HEK293 (cell line): ENCODE results near the gene FXN.

Experiments
- CTCF ChIA-PET: fragments of 350-600 bp; formaldehyde crosslinking; extraction: SDS; loops from one replicate; lab custom pipeline; 2021; ENCODE audit warnings: antibody characterized with exemption; lab: Yijun Ruan, JAX
- POLR2A ChIA-PET: fragments of 300-600 bp; formaldehyde crosslinking; extraction: SDS; loops from one replicate; lab custom pipeline; 2020; ENCODE audit warnings: antibody characterized with exemption, inconsistent platforms; lab: Yijun Ruan, JAX
- H3K27ac ChIP-seq: fragments of 200-500 bp; sonication (Bioruptor generic); 2 replicates; pipeline ENCODE4 v1.5.1; 2014; ENCODE audit warnings: low read depth, low read length, control low read depth, inconsistent platforms; ENCODE audit errors: extremely low read depth
- H3K36me3 ChIP-seq, 2 experiments: fragments of 200-500 bp in 1 of 2; sonication (Bioruptor generic) in 1 of 2; 1 replicate in 1 of 2; 2 replicates in 1 of 2; pipeline ENCODE4 v1.5.1; 2014 to 2017; ENCODE audit warnings: inconsistent platforms in 2 of 2, low read length in 2 of 2; ENCODE audit not compliant: control insufficient read depth in 2 of 2, insufficient read depth in 1 of 2
- H3K4me1 ChIP-seq: fragments of 200-500 bp; sonication (Bioruptor generic); 2 replicates; pipeline ENCODE4 v1.5.1; 2014; ENCODE audit warnings: mild to moderate bottlenecking, low read length, inconsistent platforms; ENCODE audit not compliant: control insufficient read depth, insufficient read depth
- H3K4me3 ChIP-seq: 2 replicates; pipeline ENCODE4 v1.5.1; 2011; ENCODE audit warnings: low read depth, mild to moderate bottlenecking, control low read depth, low read length, moderate library complexity
- H3K9me3 ChIP-seq: fragments of 200-500 bp; sonication (Bioruptor generic); 2 replicates; pipeline ENCODE4 v1.5.1; 2014; ENCODE audit warnings: low read depth, low read length, inconsistent platforms; ENCODE audit not compliant: control insufficient read depth, insufficient read depth
- GLI2 ChIP-seq: fragments of 450-650 bp; formaldehyde crosslinking; IDR thresholded peaks from 2 replicates; pipeline ENCODE4; 2017; ENCODE audit warnings: missing biosample characterization, missing genetic modification characterization, low read depth, borderline replicate concordance
- KLF10 ChIP-seq: fragments of 450-650 bp; IDR thresholded peaks from 2 replicates; pipeline ENCODE4 v1.5.1; 2018; ENCODE audit warnings: missing biosample characterization, mild to moderate bottlenecking, missing genetic modification characterization
- KLF9 ChIP-seq: fragments of 450-650 bp; formaldehyde crosslinking; IDR thresholded peaks from 2 replicates; pipeline ENCODE4 v1.5.1; 2016; ENCODE audit warnings: missing biosample characterization, missing genetic modification characterization, low read depth
- WT1 ChIP-seq: fragments of 450-650 bp; formaldehyde crosslinking; IDR thresholded peaks from 2 replicates; pipeline ENCODE4 v1.5.1; 2016; ENCODE audit warnings: missing biosample characterization, missing genetic modification characterization
- ZBTB1 ChIP-seq: fragments of 450-650 bp; formaldehyde crosslinking; IDR thresholded peaks from 2 replicates; pipeline ENCODE4 v1.5.1; 2016; ENCODE audit warnings: missing biosample characterization, missing genetic modification characterization
- ZFHX2 ChIP-seq: fragments of 450-650 bp; formaldehyde crosslinking; conservative IDR thresholded peaks from 2 replicates; pipeline ENCODE4 v1.5.1; 2016; ENCODE audit warnings: missing biosample characterization, missing genetic modification characterization
- ZNF133 ChIP-seq: fragments of 450-650 bp; formaldehyde crosslinking; IDR thresholded peaks from 2 replicates; pipeline ENCODE4 v1.5.1; 2016; ENCODE audit warnings: missing biosample characterization, missing genetic modification characterization
- ZNF140 ChIP-seq: fragments of 450-650 bp; formaldehyde crosslinking; IDR thresholded peaks from 2 replicates; pipeline ENCODE4 v1.5.1; 2016; ENCODE audit warnings: missing biosample characterization, missing genetic modification characterization
- ZNF174 ChIP-seq: fragments of 450-650 bp; formaldehyde crosslinking; IDR thresholded peaks from 2 replicates; pipeline ENCODE4 v1.5.0; 2017; ENCODE audit warnings: missing biosample characterization, mild to moderate bottlenecking, missing genetic modification characterization
- ZNF202 ChIP-seq: fragments of 450-650 bp; formaldehyde crosslinking; IDR thresholded peaks from 2 replicates; pipeline ENCODE4 v1.5.1; 2016; ENCODE audit warnings: missing biosample characterization, missing genetic modification characterization, borderline replicate concordance
- ZNF214 ChIP-seq: fragments of 450-650 bp; formaldehyde crosslinking; IDR thresholded peaks from 2 replicates; pipeline ENCODE4 v1.5.1; 2017; ENCODE audit warnings: missing biosample characterization, mild to moderate bottlenecking, missing genetic modification characterization, borderline replicate concordance
- ZNF302 ChIP-seq: fragments of 450-650 bp; formaldehyde crosslinking; IDR thresholded peaks from 2 replicates; pipeline ENCODE4 v1.5.1; 2016; ENCODE audit warnings: missing biosample characterization, missing genetic modification characterization, low read depth
- ZNF37A ChIP-seq: fragments of 450-650 bp; IDR thresholded peaks from 2 replicates; pipeline ENCODE4 v1.5.1; 2018; ENCODE audit warnings: missing biosample characterization, missing genetic modification characterization
- ZNF416 ChIP-seq: fragments of 450-650 bp; formaldehyde crosslinking; IDR thresholded peaks from 2 replicates; pipeline ENCODE4 v1.5.1; 2016; ENCODE audit warnings: missing biosample characterization, missing genetic modification characterization
- ZNF544 ChIP-seq: fragments of 450-650 bp; formaldehyde crosslinking; IDR thresholded peaks from 2 replicates; pipeline ENCODE4 v1.5.0; 2017; ENCODE audit warnings: missing biosample characterization, missing genetic modification characterization
- ZNF560 ChIP-seq: fragments of 450-650 bp; formaldehyde crosslinking; IDR thresholded peaks from 2 replicates; pipeline ENCODE4 v1.5.1; 2017; ENCODE audit warnings: missing biosample characterization, missing genetic modification characterization, borderline replicate concordance
- ZNF621 ChIP-seq: fragments of 450-650 bp; formaldehyde crosslinking; IDR thresholded peaks from 2 replicates; pipeline ENCODE4 v1.5.1; 2017; ENCODE audit warnings: missing biosample characterization, missing genetic modification characterization
- ZNF654 ChIP-seq: fragments of 450-650 bp; formaldehyde crosslinking; IDR thresholded peaks from 2 replicates; pipeline ENCODE4 v1.5.1; 2016; ENCODE audit warnings: low read depth, missing biosample characterization, missing genetic modification characterization
- ZNF664 ChIP-seq: fragments of 450-650 bp; formaldehyde crosslinking; IDR thresholded peaks from 2 replicates; pipeline ENCODE4 v1.5.1; 2016; ENCODE audit warnings: missing biosample characterization, missing genetic modification characterization
- TF ChIP-seq, protein P1 (sequence below): fragments of 450-650 bp; formaldehyde crosslinking; IDR thresholded peaks from 2 replicates; pipeline ENCODE4 v1.5.1; 2017; ENCODE audit warnings: missing biosample characterization, missing genetic modification characterization
- TF ChIP-seq, protein P2 (sequence below): fragments of 450-650 bp; formaldehyde crosslinking; IDR thresholded peaks from 2 replicates; pipeline ENCODE4 v1.5.1; 2016; ENCODE audit warnings: missing biosample characterization, missing genetic modification characterization
- TF ChIP-seq, protein P3 (sequence below): fragments of 450-650 bp; formaldehyde crosslinking; IDR thresholded peaks from 2 replicates; pipeline ENCODE4 v1.5.1; 2016; ENCODE audit warnings: missing biosample characterization, missing genetic modification characterization

FXN gene

DNA sequence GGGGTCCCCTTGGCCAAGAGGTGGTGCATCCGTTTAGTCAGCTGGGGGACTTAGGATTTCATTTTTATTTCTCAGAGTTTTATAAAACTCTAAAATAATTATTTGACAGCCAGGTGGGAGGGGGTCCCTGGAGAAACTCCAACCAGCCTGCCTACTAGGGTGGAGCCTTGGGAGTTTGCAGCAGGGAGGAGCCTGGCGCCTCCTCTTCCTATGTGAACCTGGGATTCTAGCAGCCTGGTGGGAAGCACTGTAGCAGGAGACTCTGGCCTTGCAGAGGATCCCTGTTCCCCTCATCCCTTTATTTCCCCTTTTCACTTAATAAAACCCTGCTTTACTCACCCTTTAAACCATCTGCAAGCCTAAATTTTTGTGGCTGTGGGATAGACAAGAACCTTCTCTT lies 50.8 kb downstream of the FXN start:
- H3K9me3 ChIP-seq, result no peaks in the 10 kb centered on the region
- peaks cover 2% of the 10 kb centered on the region; the same call in 1 of the 2 replicates for H3K4me1 ChIP-seq
- CTCF ChIA-PET, result interaction anchor here (1.0 kb wide), 1 partner anchor 18 kb away, joined by 3 read pairs; no protein-coding TSS in a partner anchor
- no peak overlapping the region for H3K4me3 ChIP-seq
- H3K27ac ChIP-seq, result no peak overlapping the region
- H3K36me3 ChIP-seq, result no peaks in the 10 kb centered on the region
- TF ChIP-seq, protein P1, sequence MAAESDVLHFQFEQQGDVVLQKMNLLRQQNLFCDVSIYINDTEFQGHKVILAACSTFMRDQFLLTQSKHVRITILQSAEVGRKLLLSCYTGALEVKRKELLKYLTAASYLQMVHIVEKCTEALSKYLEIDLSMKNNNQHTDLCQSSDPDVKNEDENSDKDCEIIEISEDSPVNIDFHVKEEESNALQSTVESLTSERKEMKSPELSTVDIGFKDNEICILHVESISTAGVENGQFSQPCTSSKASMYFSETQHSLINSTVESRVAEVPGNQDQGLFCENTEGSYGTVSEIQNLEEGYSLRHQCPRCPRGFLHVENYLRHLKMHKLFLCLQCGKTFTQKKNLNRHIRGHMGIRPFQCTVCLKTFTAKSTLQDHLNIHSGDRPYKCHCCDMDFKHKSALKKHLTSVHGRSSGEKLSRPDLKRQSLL (tag by site-specific recombination), result no peak
- TF ChIP-seq ZNF544 (tag by site-specific recombination), result no peak
- POLR2A ChIA-PET, result no interaction called here

DNA sequence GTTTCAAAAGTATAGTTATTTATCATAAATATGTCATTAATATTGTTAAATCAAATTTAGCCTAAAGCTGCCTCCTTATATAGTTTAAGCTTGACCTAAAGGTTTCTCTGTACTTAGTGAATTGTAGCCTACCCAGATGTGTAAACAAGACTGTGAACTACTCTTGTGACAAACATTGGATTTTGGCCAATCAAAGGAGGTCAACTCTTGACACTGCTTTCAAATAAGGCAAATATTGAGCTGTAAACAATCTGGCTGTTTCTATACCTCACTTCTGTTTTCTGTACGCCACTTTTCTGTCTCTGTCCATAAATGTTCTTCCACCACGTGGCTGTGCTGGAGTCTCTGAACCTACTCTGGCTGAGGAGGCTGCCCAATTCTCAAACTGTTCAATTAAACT lies 51.2 kb downstream of the FXN start:
- ChIA-PET POLR2A (no interaction called here), CTCF (interaction anchor here (1.0 kb wide), 1 partner anchor 18 kb away, joined by 3 read pairs; no protein-coding TSS in a partner anchor)
- no peaks in the 10 kb centered on the region for H3K9me3 ChIP-seq
- no peak overlapping the region for H3K27ac ChIP-seq
- H3K4me3 ChIP-seq, result no peak overlapping the region
- H3K4me1 ChIP-seq, result peaks cover 2% of the 10 kb centered on the region; the same call in 1 of the 2 replicates
- TF ChIP-seq, protein P2, sequence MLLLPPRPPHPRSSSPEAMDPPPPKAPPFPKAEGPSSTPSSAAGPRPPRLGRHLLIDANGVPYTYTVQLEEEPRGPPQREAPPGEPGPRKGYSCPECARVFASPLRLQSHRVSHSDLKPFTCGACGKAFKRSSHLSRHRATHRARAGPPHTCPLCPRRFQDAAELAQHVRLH (tag by site-specific recombination), result no peak
- H3K36me3 ChIP-seq, result no peaks in the 10 kb centered on the region

DNA sequence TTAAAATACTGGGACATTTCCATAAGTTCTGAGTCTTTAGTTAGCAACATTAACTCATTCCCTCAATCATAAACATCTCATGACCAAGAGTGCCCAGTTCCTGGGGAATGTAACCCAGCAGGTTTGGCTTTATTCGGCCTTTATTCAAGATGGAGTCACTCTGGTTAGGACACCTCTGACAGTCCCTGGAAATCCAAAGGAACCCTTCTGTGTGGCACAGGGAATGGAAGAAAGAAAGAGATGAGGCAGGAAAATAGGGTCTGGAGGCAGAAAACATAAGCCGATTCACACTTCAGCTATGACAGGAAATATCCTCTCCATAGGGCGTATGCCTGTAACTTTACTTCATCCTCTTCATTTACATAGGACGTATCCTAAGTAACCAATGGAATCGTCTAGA lies 53.5 kb downstream of the FXN start:
- H3K36me3 ChIP-seq, result no peaks in the 10 kb centered on the region
- TF ChIP-seq ZNF37A (tag by site-specific recombination), result no peak
- TF ChIP-seq ZBTB1 (tag by site-specific recombination), result no peak
- no peak for TF ChIP-seq ZNF664
- no peak for TF ChIP-seq ZNF214
- TF ChIP-seq GLI2 (tag by site-specific recombination), result no peak
- no peak for TF ChIP-seq ZNF133 (tag by site-specific recombination)
- peaks cover 2% of the 10 kb centered on the region; the same call in 1 of the 2 replicates for H3K4me1 ChIP-seq
- CTCF ChIA-PET, result no interaction called here
- H3K4me3 ChIP-seq, result no peak overlapping the region
- no peak overlapping the region for H3K27ac ChIP-seq
- POLR2A ChIA-PET, result no interaction called here
- H3K9me3 ChIP-seq, result no peaks in the 10 kb centered on the region

DNA sequence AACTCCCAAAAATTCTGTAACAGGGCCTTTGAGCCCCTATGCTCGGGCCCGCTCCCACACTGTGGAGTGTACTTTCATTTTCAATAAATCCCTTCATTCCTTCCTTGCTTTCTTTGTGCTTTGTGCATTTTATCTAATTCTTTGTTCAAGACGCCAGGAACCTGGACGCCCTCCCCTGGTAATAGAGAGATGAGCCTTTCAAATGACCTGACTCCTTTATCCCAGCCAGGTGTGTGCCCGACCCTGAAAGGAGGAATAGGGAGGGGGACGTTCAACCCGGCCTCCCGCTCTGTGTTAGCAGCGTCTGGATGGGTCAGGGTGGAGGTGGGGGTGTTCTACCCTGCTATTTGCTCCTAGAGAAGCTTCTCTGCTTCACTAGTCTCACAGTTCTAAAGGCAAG lies 53.9 kb downstream of the FXN start:
- ChIA-PET POLR2A (no interaction called here), CTCF (interaction anchor here (0.6 kb wide), 1 partner anchor 28 kb away, joined by 3 read pairs; no protein-coding TSS in a partner anchor)
- Histone ChIP-seq H3K27ac (no peak overlapping the region), H3K4me1 (peaks cover 2% of the 10 kb centered on the region; the same call in 1 of the 2 replicates), H3K4me3 (no peak overlapping the region), H3K9me3 (no peaks in the 10 kb centered on the region), H3K36me3 (no peaks in the 10 kb centered on the region)
- TF ChIP-seq ZNF416 (tag by site-specific recombination) (no peak), ZNF560 (tag by site-specific recombination) (no peak), KLF9 (tag by site-specific recombination) (no peak), ZNF140 (tag by site-specific recombination) (no peak), ZNF621 (tag by site-specific recombination) (no peak), ZNF202 (no peak), KLF10 (tag by site-specific recombination) (no peak), WT1 (no peak), ZNF654 (tag by site-specific recombination) (no peak), ZNF302 (no peak), ZNF664 (no peak), ZNF174 (no peak), ZFHX2 (tag by site-specific recombination) (no peak)
- TF ChIP-seq, protein P3, sequence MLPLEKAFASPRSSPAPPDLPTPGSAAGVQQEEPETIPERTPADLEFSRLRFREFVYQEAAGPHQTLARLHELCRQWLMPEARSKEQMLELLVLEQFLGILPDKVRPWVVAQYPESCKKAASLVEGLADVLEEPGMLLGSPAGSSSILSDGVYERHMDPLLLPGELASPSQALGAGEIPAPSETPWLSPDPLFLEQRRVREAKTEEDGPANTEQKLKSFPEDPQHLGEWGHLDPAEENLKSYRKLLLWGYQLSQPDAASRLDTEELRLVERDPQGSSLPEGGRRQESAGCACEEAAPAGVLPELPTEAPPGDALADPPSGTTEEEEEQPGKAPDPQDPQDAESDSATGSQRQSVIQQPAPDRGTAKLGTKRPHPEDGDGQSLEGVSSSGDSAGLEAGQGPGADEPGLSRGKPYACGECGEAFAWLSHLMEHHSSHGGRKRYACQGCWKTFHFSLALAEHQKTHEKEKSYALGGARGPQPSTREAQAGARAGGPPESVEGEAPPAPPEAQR, result no peak
